B cell (primary cell): ENCODE data around the gene TMEM79. TPM values are rescaled to one million over a fixed set of nuclear protein-coding genes. Genes with fewer than 3 reads are reported as not detected.
A peak's percentile ranks its signal among the peaks of the same experiment; 100 is the strongest.

Experiments used
- ATAC-seq: fragments of 200-7000 bp; cut with Tn5 transposase; one replicate; pipeline ENCODE4 v1.10.0; 2021; ENCODE audit warnings: low read depth, mild to moderate bottlenecking, moderate number of reproducible peaks, moderate library complexity
- CTCF ChIA-PET: fragments of 350-600 bp; sonication (Branson Sonifier 250); formaldehyde crosslinking; loops from one replicate; lab custom pipeline; 2021; ENCODE audit warnings: antibody characterized with exemption, inconsistent platforms; lab: Charles Lee
- POLR2A ChIA-PET: fragments of 350-600 bp; sonication (Branson Sonifier 250); formaldehyde crosslinking; loops from one replicate; lab custom pipeline; 2021; ENCODE audit warnings: antibody characterized with exemption; lab: Charles Lee
- DNase-seq: peaks from one replicate; pipeline ENCODE4 v3.0.0; 2013
- H2AFZ ChIP-seq: 2 replicates; pipeline ENCODE4 v1.6.1; 2012; ENCODE audit warnings: mild to moderate bottlenecking, low read depth, low read length; ENCODE audit not compliant: insufficient read depth, poor library complexity, severe bottlenecking
- H3K27ac ChIP-seq, 2 donors: 1 replicate in 1 of 2; 2 replicates in 1 of 2; pipeline ENCODE4 v1.5.1; 2012 to 2013; ENCODE audit warnings: low read length in 2 of 2, mild to moderate bottlenecking in 2 of 2, moderate library complexity in 1 of 2
- H3K27me3 ChIP-seq, 4 experiments: fragments of 200-600 bp in 1 of 4; sonication (generic) in 1 of 4; replicated peaks in 1 of 4; 1 replicate in 2 of 4; 2 replicates in 2 of 4; pipeline versions ENCODE4 v1.6.1 to v1.7.0; 2013 to 2016; ENCODE audit warnings: low read length in 3 of 4, mild to moderate bottlenecking in 2 of 4, mixed read lengths in 1 of 4, moderate library complexity in 1 of 4; ENCODE audit not compliant: insufficient read depth in 4 of 4, control insufficient read depth in 3 of 4; ENCODE audit errors: control extremely low read depth in 1 of 4
- H3K36me3 ChIP-seq, 2 experiments: replicated peaks in 1 of 2; 1 replicate in 1 of 2; 2 replicates in 1 of 2; pipeline versions ENCODE4 v1.6.1 to v1.7.1; 2013; ENCODE audit warnings: low read length in 1 of 2; ENCODE audit not compliant: insufficient read depth in 2 of 2, control insufficient read depth in 1 of 2; ENCODE audit errors: control extremely low read depth in 1 of 2, extremely low read depth in 1 of 2
- H3K4me1 ChIP-seq, 2 donors: fragments of 200-600 bp in 1 of 2; sonication (generic) in 1 of 2; 1 replicate in 1 of 2; 2 replicates in 1 of 2; pipeline versions ENCODE4 v1.5.1 to v1.6.1; 2013 to 2017; ENCODE audit warnings: low read length in 2 of 2; ENCODE audit not compliant: control insufficient read depth in 2 of 2, insufficient read depth in 2 of 2
- H3K4me2 ChIP-seq: replicated peaks from 2 replicates; pipeline ENCODE3; 2012; ENCODE audit warnings: mild to moderate bottlenecking, low read depth, low read length; ENCODE audit not compliant: poor library complexity, severe bottlenecking
- H3K4me3 ChIP-seq, 5 experiments: fragments of 200-600 bp in 1 of 5; sonication (generic) in 1 of 5; 1 replicate in 3 of 5; 2 replicates in 2 of 5; pipeline versions ENCODE4 v1.5.1 to v1.7.0; 2011 to 2016; ENCODE audit warnings: low read length in 4 of 5, mild to moderate bottlenecking in 4 of 5, low read depth in 2 of 5, control low read depth in 1 of 5, moderate library complexity in 1 of 5; ENCODE audit not compliant: insufficient read depth in 1 of 5; ENCODE audit errors: control extremely low read depth in 1 of 5, extremely low read depth in 1 of 5
- H3K79me2 ChIP-seq: fragments of 200-600 bp; sonication (generic); one replicate; pipeline ENCODE4 v1.6.0; 2016; ENCODE audit warnings: low read length; ENCODE audit not compliant: control insufficient read depth, insufficient read depth
- H3K9ac ChIP-seq: fragments of 200-600 bp; sonication (generic); 2 replicates; pipeline ENCODE4 v1.6.1; 2017; ENCODE audit warnings: mild to moderate bottlenecking, low read length, moderate library complexity
- H3K9me3 ChIP-seq, 3 donors: one replicate each; pipeline versions ENCODE4 v1.6.1 to v1.7.1; 2013; ENCODE audit warnings: low read length in 2 of 3; ENCODE audit not compliant: control insufficient read depth in 2 of 3, insufficient read depth in 1 of 3; ENCODE audit errors: control extremely low read depth in 1 of 3
- H4K20me1 ChIP-seq: 2 replicates; pipeline ENCODE4 v1.6.0; 2012; ENCODE audit warnings: mild to moderate bottlenecking, low read length; ENCODE audit not compliant: insufficient read depth, control insufficient read depth, poor library complexity, severe bottlenecking
- H3K27ac Mint-ChIP-seq: one replicate; pipeline ENCODE4 v1.8.0; 2021; ENCODE audit warnings: mixed read lengths
- H3K27me3 Mint-ChIP-seq: one replicate; pipeline ENCODE4 v1.8.0; 2021; ENCODE audit warnings: mixed read lengths
- H3K4me1 Mint-ChIP-seq: one replicate; pipeline ENCODE4 v1.8.0; 2021; ENCODE audit warnings: mixed read lengths
- H3K4me3 Mint-ChIP-seq: one replicate; pipeline ENCODE4 v1.8.0; 2021; ENCODE audit warnings: mixed read lengths
- H3K9me3 Mint-ChIP-seq: one replicate; pipeline ENCODE4 v1.8.0; 2022; ENCODE audit warnings: mixed read lengths; ENCODE audit not compliant: insufficient read depth
- CTCF ChIP-seq: fragments of 200-600 bp; IDR thresholded peaks from one replicate; pipeline ENCODE4 v1.8.0; 2022; ENCODE audit warnings: antibody characterized with exemption, mild to moderate bottlenecking
- EZH2 ChIP-seq: IDR thresholded peaks from 2 replicates; pipeline ENCODE4 v1.6.1; 2012; ENCODE audit warnings: borderline replicate concordance, low read depth, mild to moderate bottlenecking, moderate library complexity, low read length; ENCODE audit not compliant: insufficient read depth, poor library complexity, severe bottlenecking
- WGBS: methylation state at CpG from one replicate; pipeline ENCODE4 v1.1.5; 2013; ENCODE audit warnings: missing lambda C conversion rate; ENCODE audit not compliant: insufficient coverage; 5-methylcytosine and 5-hydroxymethylcytosine counted together
- intact Hi-C: fragments of 100-400 bp; cut with micrococcal nuclease; formaldehyde crosslinking; loops from one replicate; pipeline ENCODE4 v1.10.0; 2022
- polyA minus RNA-seq: library from RNA; depleted of rRNA, polyadenylated mRNA; stranded (reverse); fragments of >200 nt; gene quantifications from 2 replicates; pipeline ENCODE4 v1.2.3, GENCODE V29; 2012
- polyA plus RNA-seq: library from polyadenylated mRNA; depleted of rRNA; stranded (reverse); fragments of >200 nt; gene quantifications from 2 replicates; pipeline ENCODE4 v1.2.3, GENCODE V29; 2012
- total RNA-seq, 2 donors: library from RNA; stranded (reverse); fragments of 120-200 nt in 1 of 2; gene quantifications; 1 replicate in 1 of 2; 2 replicates in 1 of 2; pipeline versions ENCODE4 v1.2.3 to v1.2.4, GENCODE V29; 2013 to 2022

TMEM79 gene
- 9.9 and 11.5 TPM in 2 replicates for total RNA-seq
- total RNA-seq (2013), result 5.9 TPM
- polyA plus RNA-seq, result 16.9 and 19.1 TPM in 2 replicates
- 7.3 and 8.1 TPM in 2 replicates for polyA minus RNA-seq

- Histone ChIP-seq H3K4me3 (peak within 1 kb of the TSS; percentile 74 to 99 (median 86)), H3K4me2 (peak within 1 kb of the TSS; percentile 80), H3K9ac (peak within 1 kb of the TSS; percentile 91), H3K27me3 (no peaks in the 10 kb centered on the region), H3K36me3 (peaks cover 0 to 6% of the 10 kb centered on the region in 2 experiments), H3K79me2 (peaks cover 52% of the 10 kb centered on the region), H4K20me1 (peaks cover 17% of the 10 kb centered on the region), H3K9me3 (no peaks in the 10 kb centered on the region), H3K27ac (peak within 1 kb of the TSS; percentile 56 to 89), H2AFZ (peak within 1 kb of the TSS; percentile 86), H3K4me1 (peaks cover 20 to 28% of the 10 kb centered on the region in 2 donors)
- intact Hi-C loops, result loop anchor here (5.0 kb wide), 1 partner anchor 1957 kb away; the partner anchor contains the start of gene ATP8B2
- peaks cover 39% of the 10 kb centered on the region for H3K4me1 Mint-ChIP-seq
- peak within 1 kb of the TSS; percentile 98 for H3K27ac Mint-ChIP-seq
- ChIA-PET POLR2A (interaction anchor here (1.1 kb wide), 1 partner anchor 10 kb away, joined by 3 read pairs; no protein-coding TSS in a partner anchor), CTCF (interaction anchor here (1.9 kb wide), 1 partner anchor 59 kb away, joined by 6 read pairs; no protein-coding TSS in a partner anchor)
- TF ChIP-seq CTCF (no peak), EZH2 (no peak)
- peak within 1 kb of the TSS; percentile 98 for H3K4me3 Mint-ChIP-seq
- H3K27me3 Mint-ChIP-seq, result no peaks in the 10 kb centered on the region
- 95% methylated on average over 4 of the region's 7 CpGs for WGBS
- ATAC-seq (no peak), DNase-seq (no peak)
- H3K9me3 Mint-ChIP-seq, result no peaks in the 10 kb centered on the region
Observed at GRCh38 chr1:156284112-156284511, at the start of gene TMEM79. Gene TMEM79, plus strand, starts transcription at chr1:156284325. Its CDS starts 902 bp downstream, at chr1:156285227.

GRCh38 chr1:156236164-156236563, 48.0 kb upstream of the TMEM79 start:
- Histone ChIP-seq H3K4me1 (no peaks in the 10 kb centered on the region), H3K36me3 (peaks cover 5 to 55% of the 10 kb centered on the region in 2 experiments), H4K20me1 (peaks cover 11% of the 10 kb centered on the region), H3K27ac (no peak overlapping the region), H3K79me2 (peaks cover 4% of the 10 kb centered on the region), H3K9me3 (no peaks in the 10 kb centered on the region), H3K4me2 (no peak overlapping the region), H3K9ac (no peak overlapping the region), H2AFZ (no peak overlapping the region), H3K27me3 (no peaks in the 10 kb centered on the region), H3K4me3 (no peak overlapping the region)
- intact Hi-C loops, result no loop called here
- no peak overlapping the region for H3K27ac Mint-ChIP-seq
- H3K4me1 Mint-ChIP-seq, result no peaks in the 10 kb centered on the region
- no peak for DNase-seq
- no peak overlapping the region for H3K4me3 Mint-ChIP-seq
- no peaks in the 10 kb centered on the region for H3K9me3 Mint-ChIP-seq
- no peak for ATAC-seq
- H3K27me3 Mint-ChIP-seq, result no peaks in the 10 kb centered on the region
- POLR2A ChIA-PET, result no interaction called here
- 98% methylated on average over 12 of the region's 12 CpGs for WGBS
- TF ChIP-seq CTCF, result no peak
- no peak for TF ChIP-seq EZH2
- CTCF ChIA-PET, result interaction anchor here (0.6 kb wide), 1 partner anchor 13 kb away, joined by 3 read pairs; no protein-coding TSS in a partner anchor
